ENCODE measurements around the gene NRP1. TPM values are rescaled to one million over a fixed set of nuclear protein-coding genes. Genes with fewer than 3 reads are reported as not detected.

The NRP1 gene
- total RNA-seq, 2 donors from 2014 or later = 11.7 to 18.4 TPM

GRCh38 chr10:33377658-33378025 is 43.2 kb upstream of the NRP1 start:
- Histone ChIP-seq H3K4me3 (no peak overlapping the region), H3K4me1 (no peaks in the 10 kb centered on the region), H3K36me3 (no peaks in the 10 kb centered on the region), H3K27me3 (no peaks in the 10 kb centered on the region), H3K27ac (no peak overlapping the region), H3K9ac (ENCODE audit: low read depth in 2 of 2, low read length in 2 of 2) (no peak overlapping the region), H3K9me3 (no peaks in the 10 kb centered on the region)
- intact Hi-C loops (cut with DNase I) = no loop called here
- no peak for TF ChIP-seq CTCF (IDR thresholded peaks at IDR 0.05)
- no peak for DNase-seq

- Histone ChIP-seq H3K4me1 (no peaks in the 10 kb centered on the region), H3K9ac (ENCODE audit: low read depth in 2 of 2, low read length in 2 of 2) (no peak overlapping the region)
- intact Hi-C loops (cut with DNase I) = no loop called here
Observed at GRCh38 chr10:33376976-33377657, 42.6 kb upstream of the NRP1 start.

GRCh38 chr10:33376476-33376875 is 42.0 kb upstream of the NRP1 start:
- DNase-seq = no peak
- Histone ChIP-seq H3K27ac (no peak overlapping the region), H3K27me3 (no peaks in the 10 kb centered on the region), H3K4me1 (no peaks in the 10 kb centered on the region), H3K36me3 (no peaks in the 10 kb centered on the region), H3K9ac (ENCODE audit: low read depth in 2 of 2, low read length in 2 of 2) (no peak overlapping the region), H3K4me3 (no peak overlapping the region), H3K9me3 (no peaks in the 10 kb centered on the region)
- intact Hi-C loops (cut with DNase I) = no loop called here
- no peak for TF ChIP-seq CTCF (IDR thresholded peaks at IDR 0.05)

More at GRCh38 chr10:33376976-33377657, 42.6 kb upstream of the NRP1 start:
- H3K36me3 ChIP-seq = no peaks in the 10 kb centered on the region
- no peaks in the 10 kb centered on the region for H3K9me3 ChIP-seq
- H3K27ac ChIP-seq = no peak overlapping the region
- H3K4me3 ChIP-seq = no peak overlapping the region
- no peaks in the 10 kb centered on the region for H3K27me3 ChIP-seq
- TF ChIP-seq CTCF (IDR thresholded peaks at IDR 0.05) = no peak
- no peak for DNase-seq

- intact Hi-C loops (cut with DNase I) = no loop called here
Observed at GRCh38 chr10:33373263-33373662, 38.8 kb upstream of the NRP1 start.

GRCh38 chr10:33371234-33371633 is 36.8 kb upstream of the NRP1 start:
- H3K36me3 ChIP-seq = no peaks in the 10 kb centered on the region
- no peaks in the 10 kb centered on the region for H3K4me1 ChIP-seq
- no peak overlapping the region for H3K9ac ChIP-seq (ENCODE audit: low read depth in 2 of 2, low read length in 2 of 2)
- DNase-seq = no peak
- no peaks in the 10 kb centered on the region for H3K9me3 ChIP-seq
- TF ChIP-seq CTCF (IDR thresholded peaks at IDR 0.05) = no peak
- intact Hi-C loops (cut with DNase I) = no loop called here
- no peaks in the 10 kb centered on the region for H3K27me3 ChIP-seq
- no peak overlapping the region for H3K27ac ChIP-seq
- no peak overlapping the region for H3K4me3 ChIP-seq

More at GRCh38 chr10:33373263-33373662, 38.8 kb upstream of the NRP1 start:
- DNase-seq = no peak
- TF ChIP-seq CTCF (IDR thresholded peaks at IDR 0.05) = no peak
- Histone ChIP-seq H3K4me1 (no peaks in the 10 kb centered on the region), H3K36me3 (no peaks in the 10 kb centered on the region), H3K27ac (no peak overlapping the region), H3K9me3 (no peaks in the 10 kb centered on the region), H3K27me3 (no peaks in the 10 kb centered on the region), H3K9ac (ENCODE audit: low read depth in 2 of 2, low read length in 2 of 2) (no peak overlapping the region), H3K4me3 (no peak overlapping the region)

All from colonic mucosa (tissue), 4 donors.